ENCODE data around the gene GPR155.

DNA sequence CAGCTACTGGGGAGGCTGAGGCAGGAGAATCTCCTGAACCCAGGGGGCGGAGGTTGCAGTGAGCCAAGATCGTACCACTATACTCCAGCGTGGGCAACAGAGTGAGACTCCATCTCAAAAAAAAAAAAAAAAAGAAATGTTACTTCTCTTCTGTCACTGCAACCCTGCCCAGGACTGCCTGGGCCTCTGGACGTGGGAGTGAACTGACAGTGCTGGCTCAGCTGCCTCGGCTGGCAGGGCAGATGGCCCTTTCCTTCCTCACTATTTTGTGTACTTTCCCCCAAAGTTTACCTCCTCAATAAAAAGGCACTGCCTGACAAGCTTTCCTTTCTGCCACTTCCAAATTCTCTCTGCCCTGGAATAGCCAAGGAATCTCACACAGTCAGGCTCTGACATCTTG is 12.5 kb upstream of the GPR155 start:
- TF ChIP-seq POLR2A (IDR thresholded peaks at IDR 0.05), result no peak
- TF ChIP-seq, protein P1, sequence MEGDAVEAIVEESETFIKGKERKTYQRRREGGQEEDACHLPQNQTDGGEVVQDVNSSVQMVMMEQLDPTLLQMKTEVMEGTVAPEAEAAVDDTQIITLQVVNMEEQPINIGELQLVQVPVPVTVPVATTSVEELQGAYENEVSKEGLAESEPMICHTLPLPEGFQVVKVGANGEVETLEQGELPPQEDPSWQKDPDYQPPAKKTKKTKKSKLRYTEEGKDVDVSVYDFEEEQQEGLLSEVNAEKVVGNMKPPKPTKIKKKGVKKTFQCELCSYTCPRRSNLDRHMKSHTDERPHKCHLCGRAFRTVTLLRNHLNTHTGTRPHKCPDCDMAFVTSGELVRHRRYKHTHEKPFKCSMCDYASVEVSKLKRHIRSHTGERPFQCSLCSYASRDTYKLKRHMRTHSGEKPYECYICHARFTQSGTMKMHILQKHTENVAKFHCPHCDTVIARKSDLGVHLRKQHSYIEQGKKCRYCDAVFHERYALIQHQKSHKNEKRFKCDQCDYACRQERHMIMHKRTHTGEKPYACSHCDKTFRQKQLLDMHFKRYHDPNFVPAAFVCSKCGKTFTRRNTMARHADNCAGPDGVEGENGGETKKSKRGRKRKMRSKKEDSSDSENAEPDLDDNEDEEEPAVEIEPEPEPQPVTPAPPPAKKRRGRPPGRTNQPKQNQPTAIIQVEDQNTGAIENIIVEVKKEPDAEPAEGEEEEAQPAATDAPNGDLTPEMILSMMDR (IDR thresholded peaks at IDR 0.05), result no peak

Measured in upper lobe of left lung (tissue), 4 donors.